H1 (cell line): Measurements from ENCODE around the gene SOCS7. TPM values are rescaled to one million over a fixed set of nuclear protein-coding genes. Genes with fewer than 3 reads are reported as not detected.

Source experiments
- CTCF ChIA-PET: fragments of 300-600 bp; sonication (Branson Sonifier 250); formaldehyde crosslinking; loops from one replicate; lab custom pipeline; 2021; ENCODE audit not compliant: partially characterized antibody; lab: Charles Lee
- POLR2A ChIA-PET: fragments of 300-600 bp; sonication (Branson Sonifier 250); formaldehyde crosslinking; loops from one replicate; lab custom pipeline; 2021; ENCODE audit warnings: inconsistent platforms; ENCODE audit not compliant: partially characterized antibody; lab: Charles Lee
- DNase-seq, 2 experiments: peaks; one replicate each; pipeline versions ENCODE4 v3.0.0 to v3.0.0-alpha.2; 2010 to 2022; ENCODE audit warnings: low spot score in 2 of 2, low read depth in 1 of 2, mixed read lengths in 1 of 2
- FAIRE-seq: peaks from 2 replicates; lab custom pipeline; 2011; peaks lifted over from hg19 to GRCh38; lab: Jason Lieb, UNC
- H2AFZ ChIP-seq: 2 replicates; pipeline ENCODE4 v1.8.1; 2012; ENCODE audit warnings: low read length, inconsistent platforms
- H2AK5ac ChIP-seq: 2 replicates; pipeline ENCODE4 v1.6.1; 2013; ENCODE audit warnings: low read depth, low read length
- H2BK120ac ChIP-seq: replicated peaks from 2 replicates; pipeline ENCODE3; 2013; ENCODE audit warnings: low read depth, low read length, inconsistent platforms
- H2BK12ac ChIP-seq: 2 replicates; pipeline ENCODE4 v1.6.1; 2013; ENCODE audit warnings: low read depth, low read length
- H2BK15ac ChIP-seq: 2 replicates; pipeline ENCODE4 v1.6.1; 2013; ENCODE audit warnings: low read length
- H2BK20ac ChIP-seq: 2 replicates; pipeline ENCODE4 v1.6.1; 2013; ENCODE audit warnings: low read length
- H2BK5ac ChIP-seq: 2 replicates; pipeline ENCODE4 v1.6.1; 2013; ENCODE audit warnings: low read depth, low read length
- H3K14ac ChIP-seq: 2 replicates; pipeline ENCODE4 v1.6.1; 2013; ENCODE audit warnings: inconsistent platforms; ENCODE audit not compliant: insufficient read length
- H3K18ac ChIP-seq: 2 replicates; pipeline ENCODE4 v1.6.1; 2013; ENCODE audit warnings: low read length; ENCODE audit errors: extremely low read depth
- H3K23ac ChIP-seq: 2 replicates; pipeline ENCODE4 v1.6.1; 2013; ENCODE audit warnings: inconsistent platforms; ENCODE audit not compliant: insufficient read length
- H3K23me2 ChIP-seq: 2 replicates; pipeline ENCODE4 v1.6.1; 2013; ENCODE audit warnings: low read depth, low read length
- H3K27ac ChIP-seq: 2 replicates; pipeline ENCODE4 v1.6.1; 2011; ENCODE audit warnings: low read depth, low read length, inconsistent platforms
- H3K27me3 ChIP-seq, 4 experiments: replicated peaks in 1 of 4; 1 replicate in 1 of 4; 2 replicates in 3 of 4; pipeline versions ENCODE4 v1.6.1 to v1.8.1; 2011 to 2013; ENCODE audit warnings: low read length in 3 of 4, mild to moderate bottlenecking in 3 of 4, inconsistent platforms in 2 of 4, mixed read lengths in 2 of 4, moderate library complexity in 1 of 4; ENCODE audit not compliant: control insufficient read depth in 3 of 4, insufficient read depth in 3 of 4; ENCODE audit errors: extremely low read depth in 1 of 4
- H3K36me3 ChIP-seq, 4 experiments: 2 replicates each; pipeline versions ENCODE4 v1.6.1 to v1.8.1; 2011 to 2013; ENCODE audit warnings: mild to moderate bottlenecking in 4 of 4, low read length in 3 of 4, moderate library complexity in 2 of 4, control low read depth in 1 of 4, inconsistent platforms in 1 of 4; ENCODE audit not compliant: insufficient read depth in 4 of 4, control insufficient read depth in 2 of 4
- H3K4ac ChIP-seq: replicated peaks from 2 replicates; pipeline ENCODE3; 2013; ENCODE audit warnings: low read length, low read depth, mixed read lengths, inconsistent platforms; ENCODE audit not compliant: insufficient read length
- H3K4me1 ChIP-seq, 4 experiments: replicated peaks in 1 of 4; 1 replicate in 1 of 4; 2 replicates in 3 of 4; pipeline versions ENCODE4 v1.6.1 to v1.8.1; 2011 to 2013; ENCODE audit warnings: low read length in 3 of 4, inconsistent platforms in 2 of 4, mixed read lengths in 1 of 4; ENCODE audit not compliant: insufficient read depth in 4 of 4, control insufficient read depth in 3 of 4
- H3K4me2 ChIP-seq, 2 experiments: 2 replicates each; pipeline versions ENCODE4 v1.6.1 to v1.8.1; 2011 to 2013; ENCODE audit warnings: low read depth in 2 of 2, low read length in 2 of 2, control low read depth in 1 of 2, inconsistent platforms in 1 of 2, mild to moderate bottlenecking in 1 of 2; ENCODE audit not compliant: insufficient read depth in 1 of 2
- H3K4me3 ChIP-seq, 4 experiments: fragments of 200-600, 300-600 bp in 1 of 4; sonication (generic), shearing (Covaris generic), sonication (Bioruptor Twin) in 1 of 4; 2 replicates each; pipeline versions ENCODE4 v1.5.1 to v1.8.1; 2011 to 2016; ENCODE audit warnings: low read length in 4 of 4, low read depth in 3 of 4, control low read depth in 2 of 4, inconsistent platforms in 2 of 4, mild to moderate bottlenecking in 2 of 4, mixed read lengths in 1 of 4, moderate library complexity in 1 of 4; ENCODE audit not compliant: insufficient read depth in 2 of 4; ENCODE audit errors: extremely low read depth in 1 of 4
- H3K56ac ChIP-seq: replicated peaks from 2 replicates; pipeline ENCODE3; 2013; ENCODE audit warnings: low read depth, mild to moderate bottlenecking, mixed read lengths, low read length, inconsistent platforms; ENCODE audit not compliant: insufficient read length
- H3K79me1 ChIP-seq: 2 replicates; pipeline ENCODE4 v1.6.1; 2013; ENCODE audit warnings: low read depth, low read length, control low read depth
- H3K79me2 ChIP-seq, 2 experiments: 2 replicates each; pipeline versions ENCODE4 v1.6.1 to v1.8.1; 2012 to 2013; ENCODE audit warnings: low read length in 2 of 2, mild to moderate bottlenecking in 2 of 2, inconsistent platforms in 1 of 2; ENCODE audit not compliant: insufficient read depth in 2 of 2, control insufficient read depth in 1 of 2
- H3K9ac ChIP-seq, 4 experiments: replicated peaks in 1 of 4; 1 replicate in 1 of 4; 2 replicates in 3 of 4; pipeline versions ENCODE4 v1.6.1 to v1.8.1; 2011 to 2013; ENCODE audit warnings: low read depth in 3 of 4, low read length in 3 of 4, control low read depth in 2 of 4, mild to moderate bottlenecking in 2 of 4, moderate library complexity in 2 of 4, inconsistent platforms in 1 of 4; ENCODE audit errors: extremely low read depth in 1 of 4
- H3K9me3 ChIP-seq, 2 experiments: 2 replicates each; pipeline versions ENCODE4 v1.6.1 to v1.8.1; 2012 to 2013; ENCODE audit warnings: mild to moderate bottlenecking in 2 of 2, moderate library complexity in 2 of 2, control low read depth in 1 of 2, inconsistent platforms in 1 of 2, low read depth in 1 of 2, low read length in 1 of 2, mixed read lengths in 1 of 2; ENCODE audit not compliant: insufficient read depth in 2 of 2
- H4K20me1 ChIP-seq, 2 experiments: replicated peaks in 1 of 2; 2 replicates each; pipeline versions ENCODE3 to v1.8.1; 2011 to 2013; ENCODE audit warnings: inconsistent platforms in 2 of 2, low read length in 2 of 2, mild to moderate bottlenecking in 1 of 2; ENCODE audit not compliant: insufficient read depth in 2 of 2, control insufficient read depth in 1 of 2
- H4K5ac ChIP-seq: 2 replicates; pipeline ENCODE4 v1.6.1; 2013; ENCODE audit warnings: low read length, low read depth, mixed read lengths, inconsistent platforms; ENCODE audit not compliant: insufficient read length
- H4K8ac ChIP-seq: 2 replicates; pipeline ENCODE4 v1.8.0; 2013; ENCODE audit warnings: mild to moderate bottlenecking, moderate library complexity, low read length, inconsistent platforms; ENCODE audit not compliant: insufficient read depth; ENCODE audit errors: extremely low read depth
- H4K91ac ChIP-seq: replicated peaks from 2 replicates; pipeline ENCODE3; 2013; ENCODE audit warnings: low read length, mixed read lengths, inconsistent platforms; ENCODE audit not compliant: insufficient read length
- CBX5 ChIP-seq: fragments of 300-800, 300-1000 bp; sonication (generic); IDR thresholded peaks from 2 replicates; pipeline ENCODE4 v1.7.1; 2016; ENCODE audit warnings: antibody characterized with exemption, low read length, low read depth
- CHD1 ChIP-seq: IDR thresholded peaks from 2 replicates; pipeline ENCODE4 v1.6.1; 2012; ENCODE audit warnings: low read depth, low read length, improper control_type of control experiment
- CREB1 ChIP-seq: IDR thresholded peaks from 2 replicates; pipeline ENCODE4 v1.6.1; 2012; ENCODE audit warnings: inconsistent platforms
- CTCF ChIP-seq, 3 experiments: IDR thresholded peaks; 1 replicate in 2 of 3; 2 replicates in 1 of 3; pipeline versions ENCODE4 v1.5.1 to v1.6.1; 2011; ENCODE audit warnings: low read length in 3 of 3, mild to moderate bottlenecking in 3 of 3, inconsistent platforms in 2 of 3, low read depth in 1 of 3, moderate library complexity in 1 of 3; ENCODE audit not compliant: insufficient read depth in 1 of 3; ENCODE audit errors: control extremely low read depth in 1 of 3
- EGR1 ChIP-seq: IDR thresholded peaks from 2 replicates; pipeline ENCODE4 v1.6.1; 2011; ENCODE audit warnings: low read depth, low read length, borderline replicate concordance
- EP300 ChIP-seq, 2 experiments: IDR thresholded peaks; 1 replicate in 1 of 2; 2 replicates in 1 of 2; pipeline ENCODE4 v1.6.1; 2011 to 2012; ENCODE audit warnings: low read depth in 2 of 2, low read length in 2 of 2, mild to moderate bottlenecking in 2 of 2, borderline replicate concordance in 1 of 2, inconsistent platforms in 1 of 2, moderate library complexity in 1 of 2
- JUND ChIP-seq: IDR thresholded peaks from 2 replicates; pipeline ENCODE4 v1.6.1; 2011; ENCODE audit warnings: mild to moderate bottlenecking, improper control_type of control experiment, low read length
- SRF ChIP-seq: IDR thresholded peaks from 2 replicates; pipeline ENCODE4 v1.6.1; 2011; ENCODE audit warnings: mild to moderate bottlenecking, low read depth, low read length, moderate library complexity
- WGBS, 2 experiments: shearing (Covaris generic) in 1 of 2; methylation state at CpG; one replicate each; pipeline versions ENCODE4 v1.1.6 to v1.1.7; 2013 to 2015; ENCODE audit warnings: low lambda C conversion rate in 2 of 2, mixed read lengths in 2 of 2, inconsistent platforms in 1 of 2, low coverage in 1 of 2, missing lambda C conversion rate in 1 of 2; ENCODE audit not compliant: insufficient replicate concordance in 2 of 2, insufficient coverage in 1 of 2, insufficient read length in 1 of 2; ENCODE audit errors: extremely low coverage in 1 of 2, missing lambda C conversion rate in 1 of 2; 5-methylcytosine and 5-hydroxymethylcytosine counted together
- polyA plus RNA-seq, 7 experiments: library from polyadenylated mRNA; depleted of rRNA in 3 of 7; stranded (reverse) in 5 of 7; unstranded in 2 of 7; fragments of >200 nt in 5 of 7; fragments of 200-250 nt in 2 of 7; gene quantifications; 1 replicate in 5 of 7; 2 replicates in 1 of 7; 4 replicates in 1 of 7; pipeline versions ENCODE4 v1.2.1 to v1.2.3, GENCODE V29; 2011 to 2013; ENCODE audit warnings: missing spikeins in 2 of 7, mixed read lengths in 2 of 7
- total RNA-seq: library from RNA; stranded (reverse); fragmentation: NEBNext Ultra II Directional; extraction: Animal tissue kit (Norgen Biotek cat#: 25700); gene quantifications from 2 replicates; pipeline ENCODE4 v1.2.1, GENCODE V29; 2021

Gene SOCS7
- total and polyA plus RNA-seq, 2 of the 8 experiments (the other 6 are each of a cell fraction or from before 2014, with no cell fraction given): 13.5 to 26.9 TPM

DNA sequence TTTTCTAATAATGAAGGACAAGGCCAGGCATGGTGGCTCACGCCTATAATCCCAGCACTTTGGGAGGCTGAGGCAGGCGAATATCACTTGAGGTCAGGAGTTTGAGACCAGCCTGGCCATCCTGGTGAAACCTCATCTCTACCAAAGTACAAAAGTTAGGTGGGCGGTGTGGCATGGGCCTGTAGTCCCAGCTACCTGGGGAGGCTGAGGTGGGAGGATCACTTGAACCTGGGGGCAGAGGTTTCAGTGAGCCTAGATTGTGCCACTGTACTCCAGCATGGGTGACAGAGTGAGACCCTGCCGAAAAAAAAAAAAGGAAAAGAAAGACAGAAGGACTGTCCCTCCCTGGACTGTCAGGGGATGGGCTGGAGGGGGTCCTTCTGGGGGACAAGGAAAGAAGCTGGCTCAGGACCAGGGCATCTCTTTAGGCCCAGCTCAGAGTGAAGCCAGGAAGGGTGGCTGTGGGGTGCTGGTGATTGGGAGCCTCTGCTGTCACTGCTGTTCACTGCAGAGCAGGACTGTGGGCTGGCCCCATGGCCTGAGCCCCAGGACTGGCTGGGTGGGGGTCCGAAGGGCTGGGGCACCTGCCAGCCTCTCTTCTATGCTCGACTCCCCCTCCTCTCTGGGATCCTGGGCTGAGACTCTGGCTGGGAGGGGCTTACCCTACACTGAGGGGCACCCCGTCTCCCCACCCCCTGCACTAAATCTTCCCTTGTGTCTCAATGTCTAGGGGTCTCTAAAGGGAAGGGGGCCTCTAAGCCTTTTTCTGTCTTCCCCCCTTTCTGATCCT lies 75.7 kb downstream of the SOCS7 start:
- Histone ChIP-seq H3K9ac (peak overlapping the region in 1 of 4 experiments; percentile 39; a peak in 1 of 7 replicates), H3K4me3 (peak overlapping the region; percentile 47 to 91 (median 63); a peak in 6 of 8 replicates), H3K79me2 (peaks cover 0 to 44% of the 10 kb centered on the region in 2 experiments; a peak in 2 of 4 replicates), H2BK20ac (peak overlapping the region; percentile 90; the same call in 1 of the 2 replicates), H2BK15ac (0 out of 2 replicates have a peak overlapping the region, but pooled peaks have one; percentile 72), H2AFZ (no peak overlapping the region), H4K20me1 (peaks cover 4 to 7% of the 10 kb centered on the region in 2 experiments), H2AK5ac (0 out of 2 replicates have a peak overlapping the region, but pooled peaks have one; percentile 58), H3K9me3 (no peaks in the 10 kb centered on the region), H4K5ac (no peak overlapping the region), H3K14ac (no peak overlapping the region), H3K27ac (no peak overlapping the region), H4K8ac (no peak overlapping the region), H3K23ac (no peak overlapping the region), H3K4me1 (peaks cover 23 to 43% (median 28%) of the 10 kb centered on the region in 4 experiments), H4K91ac (peak overlapping the region; percentile 4), H3K56ac (no peak overlapping the region), H2BK120ac (no peak overlapping the region), H2BK5ac (peak overlapping the region; percentile 75; the same call in 1 of the 2 replicates), H3K27me3 (no peaks in the 10 kb centered on the region), H3K18ac (peak overlapping the region; percentile 87), H3K79me1 (peaks cover 11% of the 10 kb centered on the region), H3K36me3 (no peaks in the 10 kb centered on the region), H3K4ac (peak overlapping the region; percentile 74), H3K4me2 (peak overlapping the region; percentile 70 to 90), H3K23me2 (peaks cover 6% of the 10 kb centered on the region), H2BK12ac (peak overlapping the region; percentile 60; the same call in 1 of the 2 replicates)
- ChIA-PET POLR2A (interaction anchor here (0.6 to 7.6 kb wide), 8 partner anchors 11 to 236 kb away, joined by 3 to 72 read pairs (median 4); no protein-coding TSS in a partner anchor), CTCF (interaction anchor here (0.6 to 24.5 kb wide), 8 partner anchors 10 to 824 kb away, joined by 3 to 400 read pairs (median 6); partner anchors contain the start of genes GPR179 and SOCS7)
- 71% methylated on average over 5 of the region's 7 CpGs; no CpG with 5 or more reads in 1 of the 2 experiments for WGBS, 2 experiments
- no peak for DNase-seq
- FAIRE-seq: no peak
- TF ChIP-seq EP300 (IDR thresholded peaks at IDR 0.05; ENCODE audit: borderline replicate concordance in 1 of 2, low read depth in 2 of 2, low read length in 2 of 2) (no peak), EGR1 (no peak), JUND (no peak), SRF (no peak), CBX5 (no peak), CHD1 (no peak), CREB1 (no peak), CTCF (IDR thresholded peaks at IDR 0.05; ENCODE audit: control extremely low read depth in 1 of 3, insufficient read depth in 1 of 3, low read depth in 1 of 3, low read length in 3 of 3) (no peak)
